HG03103 (cell line): ENCODE measurements around the gene OAS2.

ENCODE experiments used
- ATAC-seq: cut with Tn5 transposase; IDR thresholded peaks from one replicate; pipeline ENCODE4 v1.9.1; 2021; ENCODE audit warnings: low read depth; ENCODE audit not compliant: unreplicated experiment

Gene OAS2, protein sequence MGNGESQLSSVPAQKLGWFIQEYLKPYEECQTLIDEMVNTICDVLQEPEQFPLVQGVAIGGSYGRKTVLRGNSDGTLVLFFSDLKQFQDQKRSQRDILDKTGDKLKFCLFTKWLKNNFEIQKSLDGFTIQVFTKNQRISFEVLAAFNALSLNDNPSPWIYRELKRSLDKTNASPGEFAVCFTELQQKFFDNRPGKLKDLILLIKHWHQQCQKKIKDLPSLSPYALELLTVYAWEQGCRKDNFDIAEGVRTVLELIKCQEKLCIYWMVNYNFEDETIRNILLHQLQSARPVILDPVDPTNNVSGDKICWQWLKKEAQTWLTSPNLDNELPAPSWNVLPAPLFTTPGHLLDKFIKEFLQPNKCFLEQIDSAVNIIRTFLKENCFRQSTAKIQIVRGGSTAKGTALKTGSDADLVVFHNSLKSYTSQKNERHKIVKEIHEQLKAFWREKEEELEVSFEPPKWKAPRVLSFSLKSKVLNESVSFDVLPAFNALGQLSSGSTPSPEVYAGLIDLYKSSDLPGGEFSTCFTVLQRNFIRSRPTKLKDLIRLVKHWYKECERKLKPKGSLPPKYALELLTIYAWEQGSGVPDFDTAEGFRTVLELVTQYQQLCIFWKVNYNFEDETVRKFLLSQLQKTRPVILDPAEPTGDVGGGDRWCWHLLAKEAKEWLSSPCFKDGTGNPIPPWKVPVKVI

DNA sequence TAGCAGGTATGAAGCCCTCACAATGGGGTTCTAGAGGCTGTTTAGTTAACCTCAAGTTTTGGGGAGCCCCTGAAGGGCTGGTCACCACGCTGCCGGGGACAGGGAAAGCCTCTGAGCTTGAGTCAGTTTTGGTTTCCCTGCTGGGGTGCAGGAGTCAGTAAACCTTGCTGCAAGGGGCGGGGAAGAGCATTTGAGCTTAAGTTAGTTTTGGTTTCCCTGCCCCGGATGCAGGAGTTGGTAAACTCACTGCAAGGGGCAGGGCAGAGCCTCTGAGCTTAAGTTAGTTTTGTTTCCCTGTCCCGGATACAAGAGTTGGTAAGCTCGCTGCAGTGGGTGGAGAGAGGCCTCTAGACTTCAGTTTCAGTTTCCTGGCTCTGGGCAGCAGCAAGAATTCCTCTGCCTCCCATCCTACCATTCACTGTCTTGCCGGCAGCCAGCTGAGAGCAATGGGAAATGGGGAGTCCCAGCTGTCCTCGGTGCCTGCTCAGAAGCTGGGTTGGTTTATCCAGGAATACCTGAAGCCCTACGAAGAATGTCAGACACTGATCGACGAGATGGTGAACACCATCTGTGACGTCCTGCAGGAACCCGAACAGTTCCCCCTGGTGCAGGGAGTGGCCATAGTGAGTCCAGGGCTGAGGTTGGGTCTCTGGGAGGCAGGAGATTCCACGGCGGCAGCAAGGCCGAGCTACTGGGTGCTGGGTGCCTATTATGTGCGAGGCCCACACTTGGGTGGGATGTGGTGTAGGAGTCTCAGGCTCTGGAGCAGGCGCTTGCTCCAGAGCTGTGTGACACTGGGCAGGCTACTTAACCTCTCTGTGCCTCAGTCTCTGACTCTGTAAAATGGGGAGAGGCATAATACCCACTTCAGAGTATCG, at the start of gene OAS2:
TSS of gene OAS2 (plus strand) at position 357 of the 878 bp plus-strand sequence. CDS start at position 447, 90 bp downstream.
- ATAC-seq, result peak; percentile 90

DNA sequence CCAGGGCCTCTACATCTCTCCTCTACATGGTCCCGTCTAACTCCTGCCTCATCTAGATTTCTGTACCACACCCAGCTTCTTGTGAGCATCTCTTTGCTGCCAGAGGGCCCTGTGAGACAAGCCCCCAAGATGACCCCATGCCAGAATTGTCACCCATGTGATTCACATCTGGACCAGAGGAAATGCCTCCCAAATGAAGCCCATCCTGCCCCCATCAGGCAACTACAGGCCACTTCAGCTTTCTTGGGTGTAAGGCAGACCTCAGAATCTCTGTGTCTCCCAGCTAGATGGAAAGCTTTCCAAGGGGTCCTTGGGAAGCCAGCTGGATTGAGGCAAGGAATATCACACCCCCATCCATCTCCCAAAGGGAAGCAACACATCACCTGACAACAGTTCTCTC, 49.3 kb upstream of the OAS2 start:
- no peak for ATAC-seq

DNA sequence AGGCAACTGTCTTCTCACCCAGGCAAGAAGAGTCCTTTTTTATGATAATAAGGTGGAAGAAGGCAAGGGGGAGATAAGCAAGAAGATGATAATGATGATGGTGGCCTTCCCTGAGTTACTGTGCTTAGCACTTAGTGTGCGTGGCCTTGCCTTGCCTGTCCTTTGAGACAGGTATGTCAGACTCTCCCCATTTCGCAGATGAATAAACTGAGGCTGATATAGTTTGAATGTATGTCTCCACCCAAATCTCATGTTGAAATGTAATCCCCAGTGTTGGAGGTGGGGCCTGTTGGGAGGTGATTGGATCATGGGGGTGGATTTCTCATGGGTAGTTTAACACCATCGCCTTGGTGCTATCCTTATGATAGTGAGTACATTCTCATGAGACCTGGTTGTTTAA, 48.6 kb upstream of the OAS2 start:
- ATAC-seq, result no peak

DNA sequence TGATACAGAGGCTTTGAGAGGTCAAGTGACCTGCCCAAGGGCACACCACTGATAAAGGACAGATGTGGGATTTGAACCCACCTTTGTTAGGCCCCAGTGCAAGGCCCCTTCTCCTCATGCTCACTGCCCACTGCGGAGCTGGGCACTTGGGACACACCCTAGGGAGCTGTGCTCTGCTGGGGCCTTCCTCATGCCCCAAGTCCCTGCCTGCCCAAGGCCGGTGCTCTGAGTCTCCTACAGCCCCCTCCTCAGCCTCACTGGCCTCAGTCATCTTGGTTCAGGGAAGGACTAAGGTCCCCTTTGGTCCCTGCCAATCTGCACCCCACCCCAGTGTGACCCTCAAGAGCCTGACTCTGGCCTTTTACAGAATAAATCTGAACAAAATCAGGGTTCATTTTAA, 48.0 kb upstream of the OAS2 start:
- ATAC-seq, result no peak

DNA sequence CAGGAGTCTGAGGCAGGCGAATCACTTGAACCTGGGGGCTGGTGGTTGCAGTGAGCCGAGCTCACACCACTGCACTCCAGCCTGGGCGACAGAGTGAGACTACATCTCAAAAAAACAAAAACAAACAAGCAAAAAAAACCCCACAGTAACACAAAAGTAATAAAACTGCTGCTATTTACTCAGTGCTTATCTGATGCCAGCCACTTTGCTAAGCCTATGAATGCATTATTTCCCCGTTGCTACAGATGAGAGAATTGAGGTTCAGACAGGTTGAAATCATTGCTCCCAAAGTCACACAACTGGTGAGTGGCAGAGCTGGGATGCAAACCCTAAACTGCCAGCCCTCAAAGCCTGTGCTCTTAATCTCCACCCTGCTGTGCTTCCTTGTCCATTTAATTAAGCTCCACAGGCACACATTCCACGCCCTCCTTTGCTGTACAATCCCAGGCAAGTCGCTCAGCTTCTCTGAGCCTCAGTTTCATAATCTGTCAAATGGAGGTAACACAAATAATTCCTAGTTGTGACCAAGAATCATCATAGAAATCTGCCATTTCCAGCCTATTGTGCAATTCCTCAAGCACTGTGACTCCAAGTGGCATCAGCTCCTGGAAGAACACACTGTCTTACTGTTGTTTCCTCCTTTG, 45.7 kb upstream of the OAS2 start:
- no peak for ATAC-seq

DNA sequence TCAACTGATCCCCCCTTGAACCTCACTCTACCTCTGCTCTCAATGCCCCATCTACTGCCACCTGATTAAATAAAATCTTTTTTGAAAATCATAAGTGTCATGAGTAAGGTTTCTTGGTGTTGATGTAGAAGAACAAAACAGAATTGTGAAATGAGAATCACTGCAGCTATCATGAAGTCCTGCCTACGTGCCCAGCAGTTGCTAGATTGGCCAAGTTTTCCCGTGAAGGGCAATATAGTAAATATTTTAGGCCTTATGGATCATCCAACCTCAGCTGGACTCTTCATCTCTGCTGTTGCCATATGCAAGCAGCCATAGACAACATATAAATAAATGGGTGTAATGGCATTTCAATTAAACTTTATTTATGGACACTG, 45.2 kb upstream of the OAS2 start:
- no peak for ATAC-seq

DNA sequence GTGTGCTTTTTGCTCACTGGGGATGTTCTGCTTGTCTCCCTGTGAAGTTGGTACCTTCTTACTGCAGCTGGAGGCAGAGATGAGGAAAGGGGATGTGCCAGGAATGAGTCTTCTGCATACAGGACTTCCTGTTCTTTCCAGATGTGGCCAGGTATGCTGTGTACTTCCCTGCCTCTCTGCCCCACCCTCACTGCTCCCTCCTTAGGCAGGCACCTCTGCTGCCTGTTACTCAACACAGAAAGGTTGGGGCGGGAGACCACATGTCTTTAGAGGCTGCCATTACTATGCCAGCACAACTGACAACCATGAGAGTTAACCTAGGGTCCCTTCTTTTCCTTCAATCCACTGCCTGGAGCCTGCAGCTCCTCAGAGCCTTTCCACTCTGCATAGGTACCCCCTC, 42.1 kb upstream of the OAS2 start:
- no peak for ATAC-seq

DNA sequence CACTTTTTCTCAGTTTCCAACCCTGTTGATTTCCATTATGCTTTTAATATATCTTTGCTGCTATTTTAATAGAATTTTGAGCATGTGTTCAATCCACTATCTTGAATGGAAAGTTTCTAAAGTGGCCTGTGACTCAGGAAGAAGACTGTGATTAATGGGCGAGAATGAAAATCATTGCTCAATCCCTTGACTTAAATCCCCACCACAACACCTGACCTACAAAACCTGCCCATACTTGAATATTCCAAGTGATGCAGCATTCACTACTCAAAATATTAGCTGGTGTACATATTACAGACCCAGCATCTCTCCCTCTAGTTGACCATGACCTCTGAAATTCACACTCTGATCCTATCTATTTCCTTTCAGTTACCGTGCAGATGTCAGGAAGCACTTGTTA, 41.4 kb upstream of the OAS2 start:
- no peak for ATAC-seq

DNA sequence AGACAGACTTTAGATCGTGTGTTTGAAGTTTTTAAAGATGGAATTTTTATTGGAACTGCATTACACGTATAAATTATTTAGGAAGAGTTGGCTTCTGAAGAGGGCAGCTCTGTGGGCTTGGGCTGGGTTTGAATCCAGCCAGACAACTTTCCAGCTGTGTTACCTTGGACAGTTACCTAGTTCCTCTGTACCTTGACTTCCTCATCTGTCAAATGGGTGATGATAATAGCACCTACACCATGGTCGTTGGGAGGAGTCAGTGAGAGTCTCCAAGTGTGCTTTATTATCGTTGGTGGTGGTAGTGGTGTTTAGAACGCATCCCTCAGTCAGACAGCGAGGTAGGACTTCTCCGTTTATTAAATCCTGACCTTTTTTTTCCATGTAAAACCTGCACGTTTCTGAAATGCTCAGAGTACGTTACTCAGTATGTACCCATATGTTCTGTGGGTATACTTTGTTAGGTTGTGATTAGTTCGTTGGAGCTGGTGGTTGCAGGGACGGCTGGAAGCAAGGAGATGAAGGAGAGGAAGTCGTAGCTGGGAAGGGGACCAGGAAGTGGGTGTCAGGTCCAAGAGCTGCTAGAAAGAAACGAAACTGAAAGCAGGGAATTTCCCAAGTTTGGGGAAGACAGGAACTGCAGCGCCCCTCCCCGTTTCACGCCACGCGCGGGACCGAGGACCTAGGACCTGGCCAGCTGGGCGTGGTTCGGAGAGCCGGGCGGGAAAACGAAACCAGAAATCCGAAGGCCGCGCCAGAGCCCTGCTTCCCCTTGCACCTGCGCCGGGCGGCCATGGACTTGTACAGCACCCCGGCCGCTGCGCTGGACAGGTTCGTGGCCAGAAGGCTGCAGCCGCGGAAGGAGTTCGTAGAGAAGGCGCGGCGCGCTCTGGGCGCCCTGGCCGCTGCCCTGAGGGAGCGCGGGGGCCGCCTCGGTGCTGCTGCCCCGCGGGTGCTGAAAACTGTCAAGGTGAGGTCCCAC, 40.3 kb upstream of the OAS2 start, which contains the start of gene OAS3:
TSS of gene OAS3 (plus strand) at position 734 of the 979 bp plus-strand sequence. CDS start at position 791, 57 bp downstream.
- ATAC-seq, result no peak

DNA sequence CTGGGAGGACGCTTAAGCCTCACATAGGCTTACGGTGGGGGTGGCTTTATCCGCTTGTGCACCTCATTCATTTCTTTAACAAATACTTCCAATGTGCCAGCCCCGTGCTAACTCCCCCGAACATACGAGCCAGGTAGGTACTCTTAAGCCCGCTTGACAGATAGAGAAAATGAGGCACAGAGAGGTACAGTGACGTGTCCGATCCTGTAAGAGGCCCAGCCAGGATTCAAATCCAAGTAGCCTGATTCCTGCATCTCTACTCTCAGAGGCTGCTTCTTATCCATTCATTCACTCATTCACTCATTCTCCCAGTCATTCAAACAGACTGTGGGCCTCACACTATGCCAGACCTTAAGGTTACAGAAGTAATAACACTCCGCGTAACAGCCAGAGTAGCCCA, 39.6 kb upstream of the OAS2 start:
- no peak for ATAC-seq

DNA sequence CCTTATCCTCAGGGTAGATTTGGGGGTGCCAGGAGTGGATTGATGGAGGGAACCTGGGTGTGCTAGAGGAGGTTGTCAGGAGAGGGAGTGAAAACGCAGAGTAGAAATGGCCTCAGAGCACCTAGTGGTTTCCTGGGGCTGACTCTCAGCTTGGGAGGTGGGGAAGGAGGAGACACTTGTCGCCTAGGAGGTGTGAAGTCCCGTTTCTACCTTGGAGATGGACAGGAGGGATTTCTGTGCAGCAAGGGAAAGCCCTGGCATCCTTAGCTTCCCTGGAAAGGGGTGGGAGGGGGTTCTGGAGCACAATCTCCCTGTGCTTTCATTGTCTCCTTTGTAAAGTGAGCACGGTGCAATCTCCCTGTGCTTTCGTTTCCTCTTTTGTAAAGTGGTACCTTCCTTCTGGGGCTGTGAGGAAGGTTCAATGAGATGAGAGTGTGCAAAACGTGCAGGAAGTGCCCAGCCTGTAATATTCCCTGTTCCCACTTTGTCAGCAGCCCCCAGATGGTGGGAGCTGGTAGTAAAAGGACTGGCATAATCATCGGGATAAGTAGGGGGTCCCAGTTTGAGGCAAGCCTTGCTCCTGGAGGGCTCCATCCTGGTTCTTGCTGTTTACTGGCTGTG, 38.4 kb upstream of the OAS2 start:
- ATAC-seq, result peak; percentile 66

DNA sequence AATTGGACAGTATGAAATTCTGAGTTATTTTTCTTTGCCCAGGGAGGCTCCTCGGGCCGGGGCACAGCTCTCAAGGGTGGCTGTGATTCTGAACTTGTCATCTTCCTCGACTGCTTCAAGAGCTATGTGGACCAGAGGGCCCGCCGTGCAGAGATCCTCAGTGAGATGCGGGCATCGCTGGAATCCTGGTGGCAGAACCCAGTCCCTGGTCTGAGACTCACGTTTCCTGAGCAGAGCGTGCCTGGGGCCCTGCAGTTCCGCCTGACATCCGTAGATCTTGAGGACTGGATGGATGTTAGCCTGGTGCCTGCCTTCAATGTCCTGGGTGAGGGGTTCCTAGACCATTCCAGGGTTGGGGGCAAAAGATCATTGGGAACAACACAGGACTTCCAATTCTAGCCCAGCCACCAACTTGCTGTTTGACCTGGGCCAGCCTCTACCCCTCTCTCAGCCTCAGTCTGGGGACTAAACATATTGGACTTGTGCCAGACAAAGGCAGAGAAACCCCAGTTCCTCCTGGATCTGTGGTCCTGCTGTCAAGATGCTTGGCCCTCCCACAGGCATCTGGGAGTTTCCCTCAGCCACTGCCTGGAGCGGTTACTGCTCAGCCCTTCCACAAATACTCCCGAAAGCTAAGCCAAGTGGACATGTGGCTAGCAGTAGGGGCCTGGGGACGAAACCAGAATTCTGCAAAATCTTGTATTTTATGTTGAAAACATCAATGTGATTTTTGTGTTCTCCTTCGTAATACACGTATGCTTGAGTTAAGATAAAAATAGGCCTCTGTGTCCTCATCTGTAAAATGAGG, 36.6 kb upstream of the OAS2 start:
- no peak for ATAC-seq

DNA sequence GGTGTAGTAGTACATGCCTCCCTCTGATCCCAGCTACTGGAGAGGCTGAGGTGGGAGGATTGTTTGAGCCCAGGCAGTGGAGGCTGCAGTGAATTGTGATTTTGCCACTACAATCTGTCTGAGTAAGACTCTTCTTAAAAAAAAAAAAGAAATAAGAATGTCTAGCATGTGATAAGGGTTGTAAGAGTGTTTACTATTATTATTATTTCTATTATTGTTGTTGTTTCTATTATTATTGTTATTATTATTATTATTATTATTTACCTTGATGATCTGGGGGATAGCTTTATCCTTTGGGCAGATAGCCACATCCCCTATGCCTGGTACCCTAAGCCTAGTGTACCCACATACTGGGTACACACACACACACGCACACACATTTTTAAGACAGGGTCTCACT, 35.7 kb upstream of the OAS2 start:
- ATAC-seq, result no peak

DNA sequence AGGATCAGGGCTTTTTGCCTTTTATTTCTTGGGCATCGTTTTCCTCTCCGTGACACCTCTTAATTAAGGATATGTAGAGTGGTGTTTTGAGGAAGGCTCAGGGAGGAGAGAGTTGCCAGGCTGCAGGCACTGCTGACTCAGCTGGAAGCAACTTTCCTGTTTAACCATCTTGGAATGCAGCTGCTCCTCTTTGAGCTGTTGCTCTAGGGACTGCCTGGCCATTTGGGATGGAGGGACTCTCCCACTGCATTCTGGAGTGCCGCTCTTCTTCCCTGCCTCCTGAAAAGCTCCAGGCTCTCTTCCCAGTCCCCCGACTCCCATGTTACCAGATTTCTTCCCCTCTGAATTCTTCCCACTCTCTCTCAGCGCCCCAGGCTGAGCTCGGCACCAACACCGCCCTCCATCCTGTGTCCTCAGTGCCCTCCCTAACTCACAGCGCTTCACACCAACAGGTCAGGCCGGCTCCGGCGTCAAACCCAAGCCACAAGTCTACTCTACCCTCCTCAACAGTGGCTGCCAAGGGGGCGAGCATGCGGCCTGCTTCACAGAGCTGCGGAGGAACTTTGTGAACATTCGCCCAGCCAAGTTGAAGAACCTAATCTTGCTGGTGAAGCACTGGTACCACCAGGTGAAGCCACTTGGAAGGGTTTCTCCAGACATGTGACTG, 34.2 kb upstream of the OAS2 start:
- ATAC-seq, result no peak

DNA sequence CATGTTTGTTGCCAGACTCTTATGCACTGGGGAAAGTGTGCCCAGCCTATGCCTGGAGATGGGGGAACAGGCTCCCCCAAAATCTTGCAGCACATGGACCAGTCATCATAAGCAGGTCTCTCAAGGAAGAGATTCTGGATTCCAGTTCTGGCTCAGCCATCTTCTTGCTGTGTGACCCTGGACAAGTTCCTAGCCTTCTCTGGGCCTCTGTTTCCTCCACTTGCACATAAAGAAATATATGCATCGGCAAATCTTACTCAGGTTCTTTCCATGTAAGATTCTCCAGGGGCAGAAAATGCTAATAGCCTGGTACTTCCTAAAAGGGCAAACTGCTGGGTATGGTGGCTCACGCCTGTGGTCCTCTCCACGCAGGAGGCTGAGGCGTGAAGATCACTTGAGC, 32.8 kb upstream of the OAS2 start:
- ATAC-seq, result no peak

DNA sequence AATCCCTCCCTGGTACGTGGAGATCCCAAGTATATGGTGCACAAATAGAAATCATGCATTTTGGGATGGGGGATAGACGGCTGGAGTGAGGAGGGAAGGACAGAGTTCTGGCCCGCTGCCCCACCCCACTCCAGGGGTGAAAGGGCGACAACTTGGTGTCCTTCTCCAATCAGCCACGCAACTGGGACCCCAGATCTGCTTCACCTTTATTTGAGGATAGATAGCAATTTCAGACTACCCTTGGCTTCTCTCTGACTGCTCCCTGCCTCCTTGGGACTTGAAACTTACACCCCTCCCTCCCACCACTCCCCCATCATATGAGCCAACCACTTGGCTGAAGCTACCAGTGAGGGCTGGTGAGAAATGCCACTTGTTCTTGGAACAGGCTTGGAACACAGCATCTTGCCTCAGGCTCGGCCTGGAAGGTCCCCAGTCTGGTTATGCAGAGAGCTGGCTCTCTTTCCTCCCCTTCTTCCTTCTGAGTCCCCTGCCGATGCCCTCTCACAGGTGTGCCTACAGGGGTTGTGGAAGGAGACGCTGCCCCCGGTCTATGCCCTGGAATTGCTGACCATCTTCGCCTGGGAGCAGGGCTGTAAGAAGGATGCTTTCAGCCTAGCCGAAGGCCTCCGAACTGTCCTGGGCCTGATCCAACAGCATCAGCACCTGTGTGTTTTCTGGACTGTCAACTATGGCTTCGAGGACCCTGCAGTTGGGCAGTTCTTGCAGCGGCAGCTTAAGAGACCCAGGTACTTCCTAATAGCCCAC, 31.9 kb upstream of the OAS2 start:
- ATAC-seq, result no peak

DNA sequence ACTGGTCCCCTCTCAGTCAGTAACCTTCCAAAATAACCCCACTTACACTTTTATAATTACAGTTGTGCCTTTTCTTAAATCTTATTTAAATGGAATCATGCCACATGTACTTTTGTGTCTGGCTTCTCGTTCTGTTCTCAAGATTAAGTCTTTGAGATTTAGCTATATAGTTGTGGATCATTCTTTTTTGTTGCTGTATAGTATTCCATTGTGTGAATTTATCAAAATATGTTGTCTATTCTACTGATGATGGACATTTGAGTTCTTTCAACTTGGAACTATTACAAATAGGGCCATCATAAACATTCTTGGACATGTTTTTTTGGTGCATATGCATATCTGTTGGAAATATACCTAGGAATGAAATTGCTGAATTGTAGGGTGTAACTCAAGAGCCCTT, 31.0 kb upstream of the OAS2 start:
- ATAC-seq, result no peak
